Sigmoid colon (tissue), 4 donors: ENCODE results near the gene HOXD11.

Experiments used
- EP300 ChIP-seq, 4 donors: sonication (generic); formaldehyde crosslinking; IDR thresholded peaks; one replicate each; pipeline ENCODE4 v1.6.1; 2017; ENCODE audit warnings: antibody characterized with exemption in 4 of 4
- POLR2A ChIP-seq, 2 donors: fragments of 450-650 bp; IDR thresholded peaks; one replicate each; pipeline ENCODE4 v1.6.1; 2016; ENCODE audit warnings: antibody characterized with exemption in 2 of 2, mild to moderate bottlenecking in 2 of 2, moderate library complexity in 2 of 2
- TF ChIP-seq, protein P1 (sequence below), 4 experiments: fragments of 450-650 bp in 3 of 4; fragments of 200-600 bp in 1 of 4; IDR thresholded peaks; one replicate each; pipeline ENCODE4 v1.5.1; 2016 to 2019; ENCODE audit warnings: antibody characterized with exemption in 4 of 4, mild to moderate bottlenecking in 3 of 4, moderate library complexity in 2 of 4

DNA sequence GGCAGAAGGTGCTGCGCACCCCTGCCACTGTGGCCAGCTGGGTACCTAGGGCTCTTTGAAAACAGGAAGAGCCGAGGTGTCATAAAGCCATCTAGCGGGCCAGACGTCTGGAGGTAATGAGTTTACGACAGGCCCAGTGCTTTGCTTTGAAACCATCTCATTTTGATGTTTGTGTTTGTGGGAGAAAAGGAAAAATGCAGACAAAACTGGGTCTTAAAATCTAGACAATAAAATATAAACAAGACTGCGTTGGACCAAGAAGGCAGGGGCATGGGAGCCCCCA is 18.6 kb downstream of the HOXD11 start:
- TF ChIP-seq, protein P1, sequence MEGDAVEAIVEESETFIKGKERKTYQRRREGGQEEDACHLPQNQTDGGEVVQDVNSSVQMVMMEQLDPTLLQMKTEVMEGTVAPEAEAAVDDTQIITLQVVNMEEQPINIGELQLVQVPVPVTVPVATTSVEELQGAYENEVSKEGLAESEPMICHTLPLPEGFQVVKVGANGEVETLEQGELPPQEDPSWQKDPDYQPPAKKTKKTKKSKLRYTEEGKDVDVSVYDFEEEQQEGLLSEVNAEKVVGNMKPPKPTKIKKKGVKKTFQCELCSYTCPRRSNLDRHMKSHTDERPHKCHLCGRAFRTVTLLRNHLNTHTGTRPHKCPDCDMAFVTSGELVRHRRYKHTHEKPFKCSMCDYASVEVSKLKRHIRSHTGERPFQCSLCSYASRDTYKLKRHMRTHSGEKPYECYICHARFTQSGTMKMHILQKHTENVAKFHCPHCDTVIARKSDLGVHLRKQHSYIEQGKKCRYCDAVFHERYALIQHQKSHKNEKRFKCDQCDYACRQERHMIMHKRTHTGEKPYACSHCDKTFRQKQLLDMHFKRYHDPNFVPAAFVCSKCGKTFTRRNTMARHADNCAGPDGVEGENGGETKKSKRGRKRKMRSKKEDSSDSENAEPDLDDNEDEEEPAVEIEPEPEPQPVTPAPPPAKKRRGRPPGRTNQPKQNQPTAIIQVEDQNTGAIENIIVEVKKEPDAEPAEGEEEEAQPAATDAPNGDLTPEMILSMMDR (IDR thresholded peaks at IDR 0.05): no peak
- TF ChIP-seq POLR2A (IDR thresholded peaks at IDR 0.05) (no peak), EP300 (IDR thresholded peaks at IDR 0.05) (no peak)
